Heart left ventricle (tissue), 13 donors: ENCODE data around the gene SMURF1.

Experiments used
- POLR2A ChIP-seq, 2 donors: fragments of 450-650 bp; IDR thresholded peaks; one replicate each; pipeline ENCODE4 v1.6.1; 2017; ENCODE audit warnings: antibody characterized with exemption in 2 of 2, mild to moderate bottlenecking in 2 of 2, moderate library complexity in 2 of 2
- TF ChIP-seq, protein P1 (sequence below), 12 donors: fragments of 200-600 bp; sonication (generic) in 4 of 12; IDR thresholded peaks; one replicate each; pipeline versions ENCODE4 v1.5.0 to v1.8.0; 2018 to 2022; ENCODE audit warnings: antibody characterized with exemption in 12 of 12, mild to moderate bottlenecking in 5 of 12
- donor health status: ischemic (EF 13 %, LVEDD 7.1; RV severe dilation, severe dysfunction).
- donor health status: DM: no; HTN: yes; CAD: no.
- donor health status: DM: no; HTN: no; CAD: no.
- donor health status: ischemic (EF 25% LVEDD 6.9; RV normal size, moderate dysfunction).
- donor health status: ischemic (EF 25% LVEDD 5.7; RV mildly dilated, moderate dysfunction).
- donor health status: ischemic (EF 35%, LVEDD 5.7; RV mildly dilated, moderate dysfunction).
- donor health status: nonischemic (EF 11% LVEDD 7.7; RV severe dilation, severe dysfunction).
- donor health status: DM: yes; HTN: yes; CAD: no.
- donor health status: PGD.
- donor health status: ischemic (EF 29% LVEDD 5.4; RV normal size, mild dysfunction).
- donor health status: nonischemic (EF 23%, LVEDD 6.1; RV moderate dilation, normal function).

DNA sequence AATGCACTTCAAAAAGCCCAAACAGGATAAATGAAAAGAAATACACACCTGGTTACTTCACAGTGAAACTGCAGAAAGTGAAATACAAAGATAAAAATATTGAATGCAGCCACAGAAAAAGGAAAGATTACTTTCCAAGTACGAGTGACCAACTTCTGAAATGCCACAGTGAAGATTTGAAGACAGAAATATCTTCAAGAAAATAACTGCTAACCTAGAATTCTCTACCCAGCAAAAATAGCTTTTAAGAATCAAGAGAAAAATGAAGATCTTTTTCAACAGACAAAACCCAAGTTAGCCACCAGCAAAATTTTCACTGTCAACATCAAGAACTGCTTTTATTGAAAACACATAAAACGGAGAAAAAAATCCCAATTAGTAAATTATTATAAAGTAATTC is 46.2 kb downstream of the SMURF1 start:
- TF ChIP-seq, protein P1, sequence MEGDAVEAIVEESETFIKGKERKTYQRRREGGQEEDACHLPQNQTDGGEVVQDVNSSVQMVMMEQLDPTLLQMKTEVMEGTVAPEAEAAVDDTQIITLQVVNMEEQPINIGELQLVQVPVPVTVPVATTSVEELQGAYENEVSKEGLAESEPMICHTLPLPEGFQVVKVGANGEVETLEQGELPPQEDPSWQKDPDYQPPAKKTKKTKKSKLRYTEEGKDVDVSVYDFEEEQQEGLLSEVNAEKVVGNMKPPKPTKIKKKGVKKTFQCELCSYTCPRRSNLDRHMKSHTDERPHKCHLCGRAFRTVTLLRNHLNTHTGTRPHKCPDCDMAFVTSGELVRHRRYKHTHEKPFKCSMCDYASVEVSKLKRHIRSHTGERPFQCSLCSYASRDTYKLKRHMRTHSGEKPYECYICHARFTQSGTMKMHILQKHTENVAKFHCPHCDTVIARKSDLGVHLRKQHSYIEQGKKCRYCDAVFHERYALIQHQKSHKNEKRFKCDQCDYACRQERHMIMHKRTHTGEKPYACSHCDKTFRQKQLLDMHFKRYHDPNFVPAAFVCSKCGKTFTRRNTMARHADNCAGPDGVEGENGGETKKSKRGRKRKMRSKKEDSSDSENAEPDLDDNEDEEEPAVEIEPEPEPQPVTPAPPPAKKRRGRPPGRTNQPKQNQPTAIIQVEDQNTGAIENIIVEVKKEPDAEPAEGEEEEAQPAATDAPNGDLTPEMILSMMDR (IDR thresholded peaks at IDR 0.05) = no peak
- TF ChIP-seq POLR2A (IDR thresholded peaks at IDR 0.05) = no peak
